Activated T-helper 9 cell treated with anti-CD3 and anti-CD28 coated beads, Interleukin-2, amount 50 U/mL, for 16 hours (primary cell): ENCODE data around the gene AKT1.
A peak's percentile ranks its signal among the peaks of the same experiment; 100 is the strongest.

Source experiments
- DNase-seq: peaks from one replicate; pipeline ENCODE4 v3.0.0-alpha.2; 2020; ENCODE audit warnings: low read depth

The AKT1 gene

DNA sequence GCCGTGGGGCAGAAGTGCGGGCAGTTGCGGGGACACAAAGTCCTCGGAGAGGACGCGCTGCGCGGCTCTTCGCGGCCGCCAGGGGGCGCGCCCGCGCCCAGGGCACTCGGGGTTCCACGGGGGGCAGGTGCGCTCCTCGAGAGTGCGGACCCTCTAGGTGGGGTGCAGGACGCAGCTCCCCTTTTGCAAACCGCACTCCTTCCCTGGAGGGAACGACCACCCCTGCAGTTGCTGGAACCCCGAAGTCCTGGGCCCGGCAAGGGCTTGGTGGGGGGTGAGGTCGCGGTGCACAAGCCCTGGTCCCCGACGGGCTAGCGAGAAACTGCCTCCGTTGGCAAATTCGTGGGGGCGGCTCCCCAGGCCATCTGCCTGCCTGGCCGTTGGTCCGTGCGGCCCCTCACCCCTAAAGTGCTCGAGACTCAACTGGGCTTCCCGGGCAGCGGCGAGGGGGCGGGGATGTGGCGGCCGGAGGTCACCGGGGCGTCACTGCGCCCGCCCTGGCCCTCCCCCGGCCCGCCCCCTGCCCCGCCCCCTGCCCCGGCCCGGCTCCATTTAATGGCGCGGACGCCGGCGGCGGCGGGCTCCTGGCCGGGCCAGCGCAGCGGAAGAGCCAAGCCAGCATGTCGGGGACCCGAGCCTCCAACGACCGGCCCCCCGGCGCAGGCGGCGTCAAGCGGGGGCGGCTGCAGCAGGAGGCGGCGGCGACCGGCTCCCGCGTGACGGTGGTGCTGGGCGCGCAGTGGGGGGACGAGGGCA lies 71.7 kb downstream of the AKT1 start, which contains the start of gene ADSS1:
Gene ADSS1, plus strand, starts transcription at position 579 of the 756 bp plus-strand sequence. Its CDS starts 42 bp downstream, at position 621.
- DNase-seq, result peak; percentile 41

GRCh38 chr14:104722938-104723650 lies 72.5 kb downstream of the AKT1 start:
- no peak for DNase-seq

DNA sequence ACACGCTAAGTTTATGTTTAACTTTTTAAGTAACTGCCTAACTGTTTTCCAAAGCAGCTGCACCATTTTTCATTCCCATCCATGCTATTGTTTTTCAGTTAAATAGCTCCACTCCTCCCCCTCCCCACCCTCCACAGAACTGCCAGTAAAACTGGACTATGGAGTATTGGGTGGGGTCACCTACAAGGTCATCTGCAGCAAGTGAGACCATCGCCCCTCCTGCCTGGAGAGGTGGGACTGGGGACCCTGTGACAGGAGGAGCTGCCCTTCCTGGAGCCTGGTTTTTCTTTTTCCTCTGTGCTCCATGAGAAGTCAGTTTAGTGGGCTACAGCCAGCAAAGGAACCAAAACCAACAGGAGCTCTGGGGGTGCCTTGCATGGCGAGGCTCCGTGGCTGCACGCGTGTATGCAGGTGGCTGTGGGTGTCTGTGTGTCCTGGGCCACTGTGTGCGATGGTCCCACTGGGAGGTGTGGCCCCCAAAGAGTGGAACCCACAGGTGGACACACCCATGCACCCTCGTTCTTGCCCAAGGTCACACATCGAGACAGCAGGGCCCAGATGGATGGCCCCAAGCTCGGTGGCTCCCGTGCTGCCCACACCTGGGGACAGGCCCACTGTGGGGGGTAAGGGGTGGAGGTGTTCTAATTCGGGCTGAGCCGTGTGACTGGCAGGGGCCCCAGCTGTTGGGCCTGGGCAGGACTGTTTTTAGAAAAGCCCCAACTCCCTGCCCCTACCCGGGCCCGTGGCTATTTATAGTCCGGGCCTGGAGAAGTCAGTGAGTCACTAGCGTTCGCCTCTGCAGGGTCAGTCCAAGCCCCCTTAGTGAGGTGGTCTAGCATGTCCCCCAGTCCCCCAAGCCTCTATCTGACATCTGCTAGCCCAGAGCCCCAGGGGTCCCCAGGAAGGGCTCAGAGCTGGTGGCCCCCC lies 73.8 kb downstream of the AKT1 start:
- DNase-seq, result no peak
